ENCODE results near the gene DEPP1. TPM values are rescaled to one million over a fixed set of nuclear protein-coding genes. Genes with fewer than 3 reads are reported as not detected.

DEPP1 gene
- total RNA-seq, 1 donor from 2014 or later, result 0.26 TPM

- Histone ChIP-seq H3K36me3 (ENCODE audit: control insufficient read depth, insufficient read depth, low read length) (no peaks in the 10 kb centered on the region), H3K4me3 (ENCODE audit: low read depth, low read length) (no peak overlapping the region), H3K27me3 (ENCODE audit: control insufficient read depth, insufficient read depth, low read length) (no peaks in the 10 kb centered on the region)
- no peak for DNase-seq (ENCODE audit: low read depth)
- no peak for FAIRE-seq
- TF ChIP-seq CTCF (IDR thresholded peaks at IDR 0.05; ENCODE audit: insufficient read depth, low read length, severe bottlenecking), result no peak
Measured at GRCh38 chr10:44960482-44961229, 18.0 kb downstream of the DEPP1 start.

GRCh38 chr10:44960088-44960460, 18.5 kb downstream of the DEPP1 start:
- DNase-seq (ENCODE audit: low read depth) (no peak), FAIRE-seq (no peak)
- Histone ChIP-seq H3K36me3 (ENCODE audit: control insufficient read depth, insufficient read depth, low read length) (no peaks in the 10 kb centered on the region), H3K27me3 (ENCODE audit: control insufficient read depth, insufficient read depth, low read length) (no peaks in the 10 kb centered on the region), H3K4me3 (ENCODE audit: low read depth, low read length) (peak overlapping the region; percentile 66)
- TF ChIP-seq CTCF (IDR thresholded peaks at IDR 0.05; ENCODE audit: insufficient read depth, low read length, severe bottlenecking), result no peak

GRCh38 chr10:44959247-44960087, 19.1 kb downstream of the DEPP1 start, which contains the start of gene RASSF4:
Gene RASSF4 (plus strand): TSS chr10:44959802. CDS start chr10:44970203, 10,401 bp downstream.
- no peak for FAIRE-seq
- TF ChIP-seq CTCF (IDR thresholded peaks at IDR 0.05; ENCODE audit: insufficient read depth, low read length, severe bottlenecking), result no peak
- peak within 1 kb of the TSS; percentile 66 for H3K4me3 ChIP-seq (ENCODE audit: low read depth, low read length)
- H3K27me3 ChIP-seq (ENCODE audit: control insufficient read depth, insufficient read depth, low read length), result no peaks in the 10 kb centered on the region
- DNase-seq (ENCODE audit: low read depth), result peak; percentile 59
- no peaks in the 10 kb centered on the region for H3K36me3 ChIP-seq (ENCODE audit: control insufficient read depth, insufficient read depth, low read length)

GRCh38 chr10:44958898-44959246, 19.7 kb downstream of the DEPP1 start:
- H3K4me3 ChIP-seq (ENCODE audit: low read depth, low read length), result peak overlapping the region; percentile 66
- TF ChIP-seq CTCF (IDR thresholded peaks at IDR 0.05; ENCODE audit: insufficient read depth, low read length, severe bottlenecking), result no peak
- no peaks in the 10 kb centered on the region for H3K36me3 ChIP-seq (ENCODE audit: control insufficient read depth, insufficient read depth, low read length)
- no peaks in the 10 kb centered on the region for H3K27me3 ChIP-seq (ENCODE audit: control insufficient read depth, insufficient read depth, low read length)
- DNase-seq (ENCODE audit: low read depth) (no peak), FAIRE-seq (no peak)

GRCh38 chr10:44958196-44958897, 20.3 kb downstream of the DEPP1 start:
- peak; percentile 84 for DNase-seq (ENCODE audit: low read depth)
- TF ChIP-seq CTCF (IDR thresholded peaks at IDR 0.05; ENCODE audit: insufficient read depth, low read length, severe bottlenecking), result no peak
- no peaks in the 10 kb centered on the region for H3K27me3 ChIP-seq (ENCODE audit: control insufficient read depth, insufficient read depth, low read length)
- FAIRE-seq, result no peak
- H3K4me3 ChIP-seq (ENCODE audit: low read depth, low read length), result peak overlapping the region; percentile 66
- H3K36me3 ChIP-seq (ENCODE audit: control insufficient read depth, insufficient read depth, low read length), result no peaks in the 10 kb centered on the region
